Measurements from ENCODE around the gene SELENOH.

GRCh38 chr11:57751676-57752253 is 10.5 kb downstream of the SELENOH start, which contains the start of gene BTBD18:
- TF ChIP-seq CTCF (IDR thresholded peaks at IDR 0.05) (peak; percentile 39 to 64 (median 55)), POLR2A (IDR thresholded peaks at IDR 0.05) (no peak)
